Measurements from ENCODE around the gene MBTPS1. TPM values are rescaled to one million over a fixed set of nuclear protein-coding genes. Genes with fewer than 3 reads are reported as not detected.

The MBTPS1 gene
- total RNA-seq, 4 donors from 2014 or later, result 98.4 to 149 (median 121) TPM

- Histone ChIP-seq H3K9me3 (peaks cover 0 to 24% (median 0%) of the 10 kb centered on the region in 4 donors), H3K4me3 (no peak overlapping the region), H3K27ac (no peak overlapping the region), H3K36me3 (no peaks in the 10 kb centered on the region), H3K4me1 (peaks cover 0 to 7% (median 0%) of the 10 kb centered on the region in 4 donors), H3K27me3 (peaks cover 0 to 5% of the 10 kb centered on the region in 2 donors)
- no peak for DNase-seq (ENCODE audit: low spot score in 2 of 2)
- TF ChIP-seq POLR2A (IDR thresholded peaks at IDR 0.05) (no peak), EP300 (IDR thresholded peaks at IDR 0.05) (no peak), CTCF (IDR thresholded peaks at IDR 0.05) (no peak)
- WGBS, 2 donors, result 77 to 85% methylated on average over 8 of the region's 8 CpGs
These were observed 79.7 kb downstream of the MBTPS1 start for GRCh38 chr16:84036982-84037425.

- WGBS, 2 donors, result 51 to 72% methylated on average over 3 of the region's 3 CpGs
- TF ChIP-seq POLR2A (IDR thresholded peaks at IDR 0.05) (no peak), CTCF (IDR thresholded peaks at IDR 0.05) (no peak), EP300 (IDR thresholded peaks at IDR 0.05) (no peak)
These were observed 80.6 kb downstream of the MBTPS1 start for GRCh38 chr16:84036131-84036530.

GRCh38 chr16:84034516-84034915 is 82.2 kb downstream of the MBTPS1 start:
- Histone ChIP-seq H3K4me1 (no peaks in the 10 kb centered on the region), H3K36me3 (no peaks in the 10 kb centered on the region), H3K27me3 (no peaks in the 10 kb centered on the region), H3K9me3 (peaks cover 0 to 24% (median 0%) of the 10 kb centered on the region in 4 donors), H3K4me3 (no peak overlapping the region), H3K27ac (no peak overlapping the region)
- DNase-seq (ENCODE audit: low spot score in 2 of 2), result no peak
- TF ChIP-seq CTCF (IDR thresholded peaks at IDR 0.05) (no peak), POLR2A (IDR thresholded peaks at IDR 0.05) (no peak), EP300 (IDR thresholded peaks at IDR 0.05) (no peak)
- WGBS, 2 donors, result 87 to 89% methylated on average over 12 of the region's 12 CpGs

More at GRCh38 chr16:84036131-84036530, 80.6 kb downstream of the MBTPS1 start:
- H3K27me3 ChIP-seq, result peaks cover 0 to 5% of the 10 kb centered on the region in 2 donors
- peaks cover 0 to 24% (median 0%) of the 10 kb centered on the region in 4 donors for H3K9me3 ChIP-seq
- H3K4me1 ChIP-seq, result peaks cover 0 to 6% (median 0%) of the 10 kb centered on the region in 4 donors
- H3K4me3 ChIP-seq, result no peak overlapping the region
- no peak overlapping the region for H3K27ac ChIP-seq
- no peaks in the 10 kb centered on the region for H3K36me3 ChIP-seq
- no peak for DNase-seq (ENCODE audit: low spot score in 2 of 2)

- H3K9me3 ChIP-seq, result peaks cover 0 to 24% (median 0%) of the 10 kb centered on the region in 4 donors
- no peak overlapping the region for H3K27ac ChIP-seq
- no peaks in the 10 kb centered on the region for H3K4me1 ChIP-seq
- no peaks in the 10 kb centered on the region for H3K36me3 ChIP-seq
- WGBS, 2 donors, result 81 to 85% methylated on average over 25 of the region's 25 CpGs
- TF ChIP-seq CTCF (IDR thresholded peaks at IDR 0.05) (no peak), POLR2A (IDR thresholded peaks at IDR 0.05) (no peak), EP300 (IDR thresholded peaks at IDR 0.05) (no peak)
- no peak for DNase-seq (ENCODE audit: low spot score in 2 of 2)
- H3K4me3 ChIP-seq, result no peak overlapping the region
- no peaks in the 10 kb centered on the region for H3K27me3 ChIP-seq
These were observed 83.2 kb downstream of the MBTPS1 start for GRCh38 chr16:84033251-84034195.
